H1 (cell line): ENCODE results near the gene EVI5. TPM values are rescaled to one million over a fixed set of nuclear protein-coding genes. Genes with fewer than 3 reads are reported as not detected.
A peak's percentile ranks its signal among the peaks of the same experiment; 100 is the strongest.

Source experiments
- CTCF ChIA-PET: fragments of 300-600 bp; sonication (Branson Sonifier 250); formaldehyde crosslinking; loops from one replicate; lab custom pipeline; 2021; ENCODE audit not compliant: partially characterized antibody; lab: Charles Lee
- POLR2A ChIA-PET: fragments of 300-600 bp; sonication (Branson Sonifier 250); formaldehyde crosslinking; loops from one replicate; lab custom pipeline; 2021; ENCODE audit warnings: inconsistent platforms; ENCODE audit not compliant: partially characterized antibody; lab: Charles Lee
- DNase-seq, 2 experiments: peaks; one replicate each; pipeline versions ENCODE4 v3.0.0 to v3.0.0-alpha.2; 2010 to 2022; ENCODE audit warnings: low spot score in 2 of 2, low read depth in 1 of 2, mixed read lengths in 1 of 2
- FAIRE-seq: peaks from 2 replicates; lab custom pipeline; 2011; peaks lifted over from hg19 to GRCh38; lab: Jason Lieb, UNC
- H2AFZ ChIP-seq: 2 replicates; pipeline ENCODE4 v1.8.1; 2012; ENCODE audit warnings: low read length, inconsistent platforms
- H2AK5ac ChIP-seq: 2 replicates; pipeline ENCODE4 v1.6.1; 2013; ENCODE audit warnings: low read depth, low read length
- H2BK120ac ChIP-seq: replicated peaks from 2 replicates; pipeline ENCODE3; 2013; ENCODE audit warnings: low read depth, low read length, inconsistent platforms
- H2BK12ac ChIP-seq: 2 replicates; pipeline ENCODE4 v1.6.1; 2013; ENCODE audit warnings: low read depth, low read length
- H2BK15ac ChIP-seq: 2 replicates; pipeline ENCODE4 v1.6.1; 2013; ENCODE audit warnings: low read length
- H2BK20ac ChIP-seq: 2 replicates; pipeline ENCODE4 v1.6.1; 2013; ENCODE audit warnings: low read length
- H2BK5ac ChIP-seq: 2 replicates; pipeline ENCODE4 v1.6.1; 2013; ENCODE audit warnings: low read depth, low read length
- H3K14ac ChIP-seq: 2 replicates; pipeline ENCODE4 v1.6.1; 2013; ENCODE audit warnings: inconsistent platforms; ENCODE audit not compliant: insufficient read length
- H3K18ac ChIP-seq: 2 replicates; pipeline ENCODE4 v1.6.1; 2013; ENCODE audit warnings: low read length; ENCODE audit errors: extremely low read depth
- H3K23ac ChIP-seq: 2 replicates; pipeline ENCODE4 v1.6.1; 2013; ENCODE audit warnings: inconsistent platforms; ENCODE audit not compliant: insufficient read length
- H3K23me2 ChIP-seq: 2 replicates; pipeline ENCODE4 v1.6.1; 2013; ENCODE audit warnings: low read depth, low read length
- H3K27ac ChIP-seq: 2 replicates; pipeline ENCODE4 v1.6.1; 2011; ENCODE audit warnings: low read depth, low read length, inconsistent platforms
- H3K27me3 ChIP-seq, 4 experiments: replicated peaks in 1 of 4; 1 replicate in 1 of 4; 2 replicates in 3 of 4; pipeline versions ENCODE4 v1.6.1 to v1.8.1; 2011 to 2013; ENCODE audit warnings: low read length in 3 of 4, mild to moderate bottlenecking in 3 of 4, inconsistent platforms in 2 of 4, mixed read lengths in 2 of 4, moderate library complexity in 1 of 4; ENCODE audit not compliant: control insufficient read depth in 3 of 4, insufficient read depth in 3 of 4; ENCODE audit errors: extremely low read depth in 1 of 4
- H3K36me3 ChIP-seq, 4 experiments: 2 replicates each; pipeline versions ENCODE4 v1.6.1 to v1.8.1; 2011 to 2013; ENCODE audit warnings: mild to moderate bottlenecking in 4 of 4, low read length in 3 of 4, moderate library complexity in 2 of 4, control low read depth in 1 of 4, inconsistent platforms in 1 of 4; ENCODE audit not compliant: insufficient read depth in 4 of 4, control insufficient read depth in 2 of 4
- H3K4ac ChIP-seq: replicated peaks from 2 replicates; pipeline ENCODE3; 2013; ENCODE audit warnings: low read length, low read depth, mixed read lengths, inconsistent platforms; ENCODE audit not compliant: insufficient read length
- H3K4me1 ChIP-seq, 4 experiments: replicated peaks in 1 of 4; 1 replicate in 1 of 4; 2 replicates in 3 of 4; pipeline versions ENCODE4 v1.6.1 to v1.8.1; 2011 to 2013; ENCODE audit warnings: low read length in 3 of 4, inconsistent platforms in 2 of 4, mixed read lengths in 1 of 4; ENCODE audit not compliant: insufficient read depth in 4 of 4, control insufficient read depth in 3 of 4
- H3K4me2 ChIP-seq, 2 experiments: 2 replicates each; pipeline versions ENCODE4 v1.6.1 to v1.8.1; 2011 to 2013; ENCODE audit warnings: low read depth in 2 of 2, low read length in 2 of 2, control low read depth in 1 of 2, inconsistent platforms in 1 of 2, mild to moderate bottlenecking in 1 of 2; ENCODE audit not compliant: insufficient read depth in 1 of 2
- H3K4me3 ChIP-seq, 4 experiments: fragments of 200-600, 300-600 bp in 1 of 4; sonication (generic), shearing (Covaris generic), sonication (Bioruptor Twin) in 1 of 4; 2 replicates each; pipeline versions ENCODE4 v1.5.1 to v1.8.1; 2011 to 2016; ENCODE audit warnings: low read length in 4 of 4, low read depth in 3 of 4, control low read depth in 2 of 4, inconsistent platforms in 2 of 4, mild to moderate bottlenecking in 2 of 4, mixed read lengths in 1 of 4, moderate library complexity in 1 of 4; ENCODE audit not compliant: insufficient read depth in 2 of 4; ENCODE audit errors: extremely low read depth in 1 of 4
- H3K56ac ChIP-seq: replicated peaks from 2 replicates; pipeline ENCODE3; 2013; ENCODE audit warnings: low read depth, mild to moderate bottlenecking, mixed read lengths, low read length, inconsistent platforms; ENCODE audit not compliant: insufficient read length
- H3K79me1 ChIP-seq: 2 replicates; pipeline ENCODE4 v1.6.1; 2013; ENCODE audit warnings: low read depth, low read length, control low read depth
- H3K79me2 ChIP-seq, 2 experiments: 2 replicates each; pipeline versions ENCODE4 v1.6.1 to v1.8.1; 2012 to 2013; ENCODE audit warnings: low read length in 2 of 2, mild to moderate bottlenecking in 2 of 2, inconsistent platforms in 1 of 2; ENCODE audit not compliant: insufficient read depth in 2 of 2, control insufficient read depth in 1 of 2
- H3K9ac ChIP-seq, 4 experiments: replicated peaks in 1 of 4; 1 replicate in 1 of 4; 2 replicates in 3 of 4; pipeline versions ENCODE4 v1.6.1 to v1.8.1; 2011 to 2013; ENCODE audit warnings: low read depth in 3 of 4, low read length in 3 of 4, control low read depth in 2 of 4, mild to moderate bottlenecking in 2 of 4, moderate library complexity in 2 of 4, inconsistent platforms in 1 of 4; ENCODE audit errors: extremely low read depth in 1 of 4
- H3K9me3 ChIP-seq, 2 experiments: 2 replicates each; pipeline versions ENCODE4 v1.6.1 to v1.8.1; 2012 to 2013; ENCODE audit warnings: mild to moderate bottlenecking in 2 of 2, moderate library complexity in 2 of 2, control low read depth in 1 of 2, inconsistent platforms in 1 of 2, low read depth in 1 of 2, low read length in 1 of 2, mixed read lengths in 1 of 2; ENCODE audit not compliant: insufficient read depth in 2 of 2
- H4K20me1 ChIP-seq, 2 experiments: replicated peaks in 1 of 2; 2 replicates each; pipeline versions ENCODE3 to v1.8.1; 2011 to 2013; ENCODE audit warnings: inconsistent platforms in 2 of 2, low read length in 2 of 2, mild to moderate bottlenecking in 1 of 2; ENCODE audit not compliant: insufficient read depth in 2 of 2, control insufficient read depth in 1 of 2
- H4K5ac ChIP-seq: 2 replicates; pipeline ENCODE4 v1.6.1; 2013; ENCODE audit warnings: low read length, low read depth, mixed read lengths, inconsistent platforms; ENCODE audit not compliant: insufficient read length
- H4K8ac ChIP-seq: 2 replicates; pipeline ENCODE4 v1.8.0; 2013; ENCODE audit warnings: mild to moderate bottlenecking, moderate library complexity, low read length, inconsistent platforms; ENCODE audit not compliant: insufficient read depth; ENCODE audit errors: extremely low read depth
- H4K91ac ChIP-seq: replicated peaks from 2 replicates; pipeline ENCODE3; 2013; ENCODE audit warnings: low read length, mixed read lengths, inconsistent platforms; ENCODE audit not compliant: insufficient read length
- CBX5 ChIP-seq: fragments of 300-800, 300-1000 bp; sonication (generic); IDR thresholded peaks from 2 replicates; pipeline ENCODE4 v1.7.1; 2016; ENCODE audit warnings: antibody characterized with exemption, low read length, low read depth
- CHD1 ChIP-seq: IDR thresholded peaks from 2 replicates; pipeline ENCODE4 v1.6.1; 2012; ENCODE audit warnings: low read depth, low read length, improper control_type of control experiment
- CHD2 ChIP-seq: IDR thresholded peaks from 2 replicates; pipeline ENCODE4 v1.6.1; 2012; ENCODE audit warnings: low read length, improper control_type of control experiment
- MAX ChIP-seq: IDR thresholded peaks from 2 replicates; pipeline ENCODE4 v1.6.1; 2012; ENCODE audit warnings: inconsistent platforms
- POU5F1 ChIP-seq: IDR thresholded peaks from 2 replicates; pipeline ENCODE4 v1.6.1; 2011; ENCODE audit warnings: low read depth, mild to moderate bottlenecking, low read length, moderate library complexity
- SIN3A ChIP-seq, 2 experiments: IDR thresholded peaks in 1 of 2; conservative IDR thresholded peaks in 1 of 2; 2 replicates each; pipeline ENCODE4 v1.6.1; 2011 to 2012; ENCODE audit warnings: low read length in 2 of 2, improper control_type of control experiment in 1 of 2, low read depth in 1 of 2, mild to moderate bottlenecking in 1 of 2
- YY1 ChIP-seq: IDR thresholded peaks from 2 replicates; pipeline ENCODE4 v1.6.1; 2011; ENCODE audit warnings: low read depth, mild to moderate bottlenecking, low read length
- WGBS, 2 experiments: shearing (Covaris generic) in 1 of 2; methylation state at CpG; one replicate each; pipeline versions ENCODE4 v1.1.6 to v1.1.7; 2013 to 2015; ENCODE audit warnings: low lambda C conversion rate in 2 of 2, mixed read lengths in 2 of 2, inconsistent platforms in 1 of 2, low coverage in 1 of 2, missing lambda C conversion rate in 1 of 2; ENCODE audit not compliant: insufficient replicate concordance in 2 of 2, insufficient coverage in 1 of 2, insufficient read length in 1 of 2; ENCODE audit errors: extremely low coverage in 1 of 2, missing lambda C conversion rate in 1 of 2; 5-methylcytosine and 5-hydroxymethylcytosine counted together
- polyA plus RNA-seq, 7 experiments: library from polyadenylated mRNA; depleted of rRNA in 3 of 7; stranded (reverse) in 5 of 7; unstranded in 2 of 7; fragments of >200 nt in 5 of 7; fragments of 200-250 nt in 2 of 7; gene quantifications; 1 replicate in 5 of 7; 2 replicates in 1 of 7; 4 replicates in 1 of 7; pipeline versions ENCODE4 v1.2.1 to v1.2.3, GENCODE V29; 2011 to 2013; ENCODE audit warnings: missing spikeins in 2 of 7, mixed read lengths in 2 of 7
- total RNA-seq: library from RNA; stranded (reverse); fragmentation: NEBNext Ultra II Directional; extraction: Animal tissue kit (Norgen Biotek cat#: 25700); gene quantifications from 2 replicates; pipeline ENCODE4 v1.2.1, GENCODE V29; 2021

The EVI5 gene
- total and polyA plus RNA-seq, 2 of the 8 experiments (the other 6 are each of a cell fraction or from before 2014, with no cell fraction given), result 1.7 to 13.7 TPM

- H3K79me2 ChIP-seq, result peaks cover 33 to 58% of the 10 kb centered on the region in 2 experiments
- no peak overlapping the region for H3K23ac ChIP-seq
- H3K9ac ChIP-seq, result peak overlapping the region; percentile 97 to 99 (median 99)
- peak overlapping the region; percentile 98 for H4K91ac ChIP-seq
- ChIA-PET CTCF (interaction anchor here (0.7 to 3.5 kb wide), 26 partner anchors 7 to 350 kb away, joined by 3 to 42 read pairs (median 4); partner anchors contain the start of gene EVI5), POLR2A (interaction anchor here (0.6 to 3.0 kb wide), 52 partner anchors 9 to 1550 kb away, joined by 3 to 72 read pairs (median 6); partner anchors contain the start of genes BCAR3, DIPK1A, EVI5 and MTF2)
- H3K4me1 ChIP-seq, result peaks cover 0 to 6% (median 3%) of the 10 kb centered on the region in 4 experiments; a peak in 4 of 7 replicates
- peak overlapping the region; percentile 85 for H3K56ac ChIP-seq
- peak overlapping the region; percentile 69 for H3K4ac ChIP-seq
- H3K23me2 ChIP-seq, result peaks cover 5% of the 10 kb centered on the region
- H3K27me3 ChIP-seq, result no peaks in the 10 kb centered on the region; a peak in 1 of 7 replicates
- H2AK5ac ChIP-seq, result peak overlapping the region; percentile 45; the same call in 1 of the 2 replicates
- H4K20me1 ChIP-seq, result peaks cover 20% of the 10 kb centered on the region in 2 experiments
- H4K5ac ChIP-seq, result peak overlapping the region; percentile 96
- H3K79me1 ChIP-seq, result no peaks in the 10 kb centered on the region; the same call in 1 of the 2 replicates
- H2BK12ac ChIP-seq, result 0 out of 2 replicates have a peak overlapping the region, but pooled peaks have one; percentile 83
- H4K8ac ChIP-seq, result peak overlapping the region; percentile 100; the same call in 1 of the 2 replicates
- WGBS, 2 experiments, result 2% methylated on average over 19 of the region's 19 CpGs; no CpG with 5 or more reads in 1 of the 2 experiments
- peaks cover 23 to 48% (median 37%) of the 10 kb centered on the region in 4 experiments for H3K36me3 ChIP-seq
- peak overlapping the region; percentile 71 to 77 for H3K4me2 ChIP-seq
- TF ChIP-seq CHD1, result 0 out of 2 replicates have a peak, but pooled peaks have one; percentile 10
- no peak for TF ChIP-seq CHD2
- no peak for TF ChIP-seq YY1
- no peak for TF ChIP-seq CBX5
- TF ChIP-seq POU5F1, result no peak
- no peak for TF ChIP-seq MAX
- 0 out of 4 replicates have a peak, but pooled peaks of 1 of the 2 experiments have one; percentile 4 for TF ChIP-seq SIN3A (conservative IDR thresholded peaks at IDR 0.05 in 1 of 2, IDR thresholded peaks at IDR 0.05 in 1 of 2; ENCODE audit: low read depth in 1 of 2, low read length in 2 of 2)
- no peaks in the 10 kb centered on the region for H3K9me3 ChIP-seq
- no peak overlapping the region for H2BK120ac ChIP-seq
- H3K27ac ChIP-seq, result peak overlapping the region; percentile 99
- peak overlapping the region; percentile 95 for H3K18ac ChIP-seq
- no peak overlapping the region for H2BK20ac ChIP-seq
- DNase-seq, result no peak
- H2AFZ ChIP-seq, result no peak overlapping the region
- peak overlapping the region; percentile 99 for H2BK5ac ChIP-seq
- H3K4me3 ChIP-seq, result peak overlapping the region; percentile 98 to 100 (median 100)
- no peak overlapping the region for H2BK15ac ChIP-seq
- no peak for FAIRE-seq
- H3K14ac ChIP-seq, result peak overlapping the region; percentile 34
These were observed 47.7 kb upstream of the EVI5 start for GRCh38 chr1:92832537-92833114.
